Kidney (tissue), 14 donors: Measurements from ENCODE around the gene SHQ1. TPM values are rescaled to one million over a fixed set of nuclear protein-coding genes. Genes with fewer than 3 reads are reported as not detected.

Source experiments
- DNase-seq, 5 donors: peaks; one replicate each; pipeline ENCODE4 v3.0.0-alpha.2; 2013 to 2020
- FAIRE-seq: peaks from 2 replicates; lab custom pipeline; 2012; peaks lifted over from hg19 to GRCh38; lab: Jason Lieb, UNC
- H3K27ac ChIP-seq, 2 donors: one replicate each; pipeline ENCODE4 v1.7.0; 2013; ENCODE audit warnings: low read depth in 2 of 2, low read length in 2 of 2, inconsistent platforms in 1 of 2
- H3K27me3 ChIP-seq: one replicate; pipeline ENCODE4 v1.7.1; 2013; ENCODE audit warnings: low read length, inconsistent platforms; ENCODE audit not compliant: control insufficient read depth, insufficient read depth
- H3K36me3 ChIP-seq, 3 donors: one replicate each; pipeline versions ENCODE4 v1.7.0 to v1.7.1; 2013; ENCODE audit warnings: low read length in 3 of 3, control low read depth in 1 of 3, inconsistent platforms in 1 of 3; ENCODE audit not compliant: insufficient read depth in 3 of 3, control insufficient read depth in 2 of 3
- H3K4me1 ChIP-seq, 3 donors: one replicate each; pipeline versions ENCODE4 v1.7.0 to v1.7.1; 2013; ENCODE audit warnings: low read length in 3 of 3, inconsistent platforms in 1 of 3, low read depth in 1 of 3; ENCODE audit not compliant: control insufficient read depth in 2 of 3, insufficient read depth in 2 of 3
- H3K4me3 ChIP-seq, 3 donors: one replicate each; pipeline versions ENCODE4 v1.7.0 to v1.8.1; 2013; ENCODE audit warnings: low read length in 3 of 3, control low read depth in 1 of 3, inconsistent platforms in 1 of 3
- H3K9ac ChIP-seq, 3 donors: one replicate each; pipeline versions ENCODE4 v1.7.0 to v1.7.1; 2013; ENCODE audit warnings: low read length in 3 of 3, control low read depth in 1 of 3, inconsistent platforms in 1 of 3
- H3K9me3 ChIP-seq, 3 donors: one replicate each; pipeline versions ENCODE4 v1.7.0 to v1.7.1; 2013; ENCODE audit warnings: low read length in 3 of 3, control low read depth in 1 of 3, inconsistent platforms in 1 of 3; ENCODE audit not compliant: control insufficient read depth in 2 of 3, insufficient read depth in 1 of 3
- intact Hi-C: fragments of 100-400 bp; cut with DNase I; formaldehyde crosslinking; loops from one replicate; pipeline ENCODE4 v1.11.1; 2022
- polyA plus RNA-seq: library from polyadenylated mRNA; stranded (reverse); fragments of 350-450 nt; fragmentation: Illumina TruSeq; extraction: RNeasy Lipid Tissue Mini Kit (QIAGEN cat#74804); gene quantifications from one replicate; pipeline ENCODE4 v1.2.3, GENCODE V29; 2014; ENCODE audit warnings: low read depth, low replicate concordance; ENCODE audit not compliant: insufficient read depth
- total RNA-seq: library from RNA; stranded (reverse); fragmentation: NEBNext Ultra II Directional; extraction: Animal tissue kit (Norgen Biotek cat#: 25700); gene quantifications from one replicate; pipeline ENCODE4 v1.2.1, GENCODE V29; 2021
- TF ChIP-seq, protein P1 (sequence below): IDR thresholded peaks from 3 replicates; pipeline ENCODE4 v1.5.1; 2012; ENCODE audit warnings: mild to moderate bottlenecking, moderate library complexity, borderline replicate concordance; ENCODE audit not compliant: insufficient read depth; ENCODE audit errors: extremely low read depth
- donor health status: control.
- donor health status: control.
- donor health status: control.
- donor health status: control.
- donor health status: control.
- donor health status: DM: yes; HTN: yes; CAD: no.
- donor health status: Normal renal cell carcinoma (clear cell type).

The SHQ1 gene
- total and polyA plus RNA-seq, 2 donors from 2014 or later, result 8.1 to 23.1 TPM

DNA sequence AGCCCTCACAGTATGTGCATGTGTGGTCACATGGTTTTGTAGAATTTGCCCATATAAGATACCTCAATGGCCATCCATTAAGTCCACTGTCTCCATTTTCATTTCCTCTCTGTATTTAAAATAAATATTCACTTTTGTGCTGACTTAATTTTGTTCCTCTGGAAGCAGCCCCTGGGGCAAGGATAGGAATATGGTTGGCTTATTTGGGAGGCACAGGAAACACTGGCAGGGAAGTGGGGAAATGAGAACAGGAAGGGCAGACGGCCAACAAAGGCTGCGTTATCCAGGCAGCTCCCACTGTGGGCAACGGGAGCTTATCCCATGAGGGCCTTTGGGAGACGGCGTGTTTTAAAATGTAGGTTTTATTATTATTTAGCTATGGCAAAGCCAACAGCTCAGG is 148.6 kb downstream of the SHQ1 start:
- Histone ChIP-seq H3K9me3 (no peaks in the 10 kb centered on the region), H3K27me3 (no peaks in the 10 kb centered on the region), H3K9ac (no peak overlapping the region), H3K4me1 (no peaks in the 10 kb centered on the region), H3K27ac (no peak overlapping the region), H3K4me3 (no peak overlapping the region), H3K36me3 (no peaks in the 10 kb centered on the region)
- intact Hi-C loops, result no loop called here
- TF ChIP-seq, protein P1, sequence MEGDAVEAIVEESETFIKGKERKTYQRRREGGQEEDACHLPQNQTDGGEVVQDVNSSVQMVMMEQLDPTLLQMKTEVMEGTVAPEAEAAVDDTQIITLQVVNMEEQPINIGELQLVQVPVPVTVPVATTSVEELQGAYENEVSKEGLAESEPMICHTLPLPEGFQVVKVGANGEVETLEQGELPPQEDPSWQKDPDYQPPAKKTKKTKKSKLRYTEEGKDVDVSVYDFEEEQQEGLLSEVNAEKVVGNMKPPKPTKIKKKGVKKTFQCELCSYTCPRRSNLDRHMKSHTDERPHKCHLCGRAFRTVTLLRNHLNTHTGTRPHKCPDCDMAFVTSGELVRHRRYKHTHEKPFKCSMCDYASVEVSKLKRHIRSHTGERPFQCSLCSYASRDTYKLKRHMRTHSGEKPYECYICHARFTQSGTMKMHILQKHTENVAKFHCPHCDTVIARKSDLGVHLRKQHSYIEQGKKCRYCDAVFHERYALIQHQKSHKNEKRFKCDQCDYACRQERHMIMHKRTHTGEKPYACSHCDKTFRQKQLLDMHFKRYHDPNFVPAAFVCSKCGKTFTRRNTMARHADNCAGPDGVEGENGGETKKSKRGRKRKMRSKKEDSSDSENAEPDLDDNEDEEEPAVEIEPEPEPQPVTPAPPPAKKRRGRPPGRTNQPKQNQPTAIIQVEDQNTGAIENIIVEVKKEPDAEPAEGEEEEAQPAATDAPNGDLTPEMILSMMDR, result no peak
- DNase-seq (no peak), FAIRE-seq (no peak)

Other genes starting within 250 kb of the SHQ1 start
- gene GXYLT2, start 39.6 kb upstream of the SHQ1 start, total RNA-seq, result 3.8 TPM
- gene GXYLT2, start 39.6 kb upstream of the SHQ1 start, polyA plus RNA-seq, result 0.39 TPM
- 72.0 TPM for gene PPP4R2, start 148.4 kb upstream of the SHQ1 start, total RNA-seq
- gene PPP4R2, start 148.4 kb upstream of the SHQ1 start, polyA plus RNA-seq, result 14.5 TPM
- 4.5 TPM for gene EBLN2, start 213.2 kb upstream of the SHQ1 start, total RNA-seq
- gene EBLN2, start 213.2 kb upstream of the SHQ1 start, polyA plus RNA-seq, result 0.24 TPM